H9 (cell line): Measurements from ENCODE around the gene SPECC1. TPM values are rescaled to one million over a fixed set of nuclear protein-coding genes. Genes with fewer than 3 reads are reported as not detected.

Source experiments
- DNase-seq: peaks from one replicate; pipeline ENCODE4 v3.0.0-alpha.2; 2017
- H2AFZ ChIP-seq: one replicate; pipeline ENCODE4 v1.6.1; 2013; ENCODE audit warnings: mild to moderate bottlenecking, low read length, control low read depth, moderate library complexity
- H2AK5ac ChIP-seq: 2 replicates; pipeline ENCODE4 v1.6.1; 2013; ENCODE audit warnings: low read length, control low read depth, mixed read lengths; ENCODE audit not compliant: insufficient read length
- H2BK120ac ChIP-seq: one replicate; pipeline ENCODE4 v1.6.1; 2013; ENCODE audit warnings: low read depth, mild to moderate bottlenecking, low read length, control low read depth, inconsistent platforms; ENCODE audit not compliant: poor library complexity, severe bottlenecking
- H2BK12ac ChIP-seq: 2 replicates; pipeline ENCODE4 v1.6.1; 2013; ENCODE audit warnings: low read length, control low read depth, mixed read lengths, low read depth; ENCODE audit not compliant: insufficient read length
- H2BK15ac ChIP-seq: 2 replicates; pipeline ENCODE4 v1.6.1; 2013; ENCODE audit warnings: low read depth, low read length, control low read depth
- H2BK20ac ChIP-seq: one replicate; pipeline ENCODE4 v1.6.1; 2013; ENCODE audit warnings: low read depth, mild to moderate bottlenecking, low read length, control low read depth, inconsistent platforms; ENCODE audit not compliant: poor library complexity, severe bottlenecking
- H2BK5ac ChIP-seq: 2 replicates; pipeline ENCODE4 v1.6.1; 2013; ENCODE audit warnings: low read length, control low read depth, mixed read lengths; ENCODE audit not compliant: insufficient read length
- H3K14ac ChIP-seq: 2 replicates; pipeline ENCODE4 v1.6.1; 2013; ENCODE audit warnings: low read length, control low read depth; ENCODE audit not compliant: insufficient read depth
- H3K18ac ChIP-seq: 2 replicates; pipeline ENCODE4 v1.6.1; 2013; ENCODE audit warnings: low read depth, mild to moderate bottlenecking, mixed read lengths, low read length, control low read depth; ENCODE audit not compliant: insufficient read length
- H3K23ac ChIP-seq: 2 replicates; pipeline ENCODE4 v1.6.1; 2013; ENCODE audit warnings: low read length, control low read depth, mixed read lengths, low read depth; ENCODE audit not compliant: insufficient read length
- H3K23me2 ChIP-seq: 2 replicates; pipeline ENCODE4 v1.6.1; 2013; ENCODE audit warnings: low read depth, mild to moderate bottlenecking, mixed read lengths, low read length, control low read depth; ENCODE audit not compliant: insufficient read length, poor library complexity, severe bottlenecking
- H3K27ac ChIP-seq: 2 replicates; pipeline ENCODE4 v1.5.1; 2013; ENCODE audit warnings: low read length, control low read depth, mixed read lengths, low read depth; ENCODE audit not compliant: insufficient read length
- H3K27me3 ChIP-seq: 2 replicates; pipeline ENCODE4 v1.6.1; 2013; ENCODE audit warnings: low read length, control low read depth, inconsistent platforms; ENCODE audit not compliant: insufficient read depth
- H3K4ac ChIP-seq: 2 replicates; pipeline ENCODE4 v1.6.1; 2013; ENCODE audit warnings: low read depth, mild to moderate bottlenecking, control low read depth, inconsistent platforms, low read length, moderate library complexity
- H3K4me1 ChIP-seq: 2 replicates; pipeline ENCODE4 v1.6.1; 2013; ENCODE audit warnings: low read length, control low read depth, inconsistent platforms; ENCODE audit not compliant: insufficient read depth
- H3K4me2 ChIP-seq: 2 replicates; pipeline ENCODE4 v1.6.1; 2013; ENCODE audit warnings: low read length, control low read depth, mixed read lengths; ENCODE audit not compliant: insufficient read length, insufficient read depth
- H3K56ac ChIP-seq: 2 replicates; pipeline ENCODE4 v1.6.1; 2013; ENCODE audit warnings: low read depth, mild to moderate bottlenecking, mixed read lengths, low read length, control low read depth; ENCODE audit not compliant: insufficient read length
- H3K79me1 ChIP-seq: 2 replicates; pipeline ENCODE4 v1.6.1; 2013; ENCODE audit warnings: low read depth, mild to moderate bottlenecking, moderate library complexity, low read length, control low read depth, inconsistent platforms; ENCODE audit not compliant: insufficient read depth, poor library complexity, severe bottlenecking
- H3K79me2 ChIP-seq: 2 replicates; pipeline ENCODE4 v1.6.1; 2013; ENCODE audit warnings: low read length, control low read depth, inconsistent platforms; ENCODE audit not compliant: insufficient read depth
- H3K9ac ChIP-seq: 2 replicates; pipeline ENCODE4 v1.6.1; 2013; ENCODE audit warnings: low read length, control low read depth, mixed read lengths; ENCODE audit not compliant: insufficient read length; ENCODE audit errors: extremely low read depth
- H3K9me3 ChIP-seq: one replicate; pipeline ENCODE4 v1.6.1; 2013; ENCODE audit warnings: low read depth, low read length, inconsistent platforms; ENCODE audit not compliant: control insufficient read depth
- H3T11ph ChIP-seq: one replicate; pipeline ENCODE4 v1.6.1; 2013; ENCODE audit warnings: mild to moderate bottlenecking, low read length, control low read depth, inconsistent platforms
- H4K20me1 ChIP-seq: one replicate; pipeline ENCODE4 v1.6.1; 2013; ENCODE audit not compliant: control insufficient read depth, insufficient read length, insufficient read depth
- H4K5ac ChIP-seq: 2 replicates; pipeline ENCODE4 v1.6.1; 2013; ENCODE audit warnings: low read depth, mild to moderate bottlenecking, mixed read lengths, low read length, control low read depth; ENCODE audit not compliant: insufficient read length
- H4K8ac ChIP-seq: replicated peaks from 2 replicates; pipeline ENCODE4 v1.6.1; 2013; ENCODE audit warnings: low read length, control low read depth, mixed read lengths, low read depth; ENCODE audit not compliant: insufficient read length
- H4K91ac ChIP-seq: 2 replicates; pipeline ENCODE4 v1.6.1; 2013; ENCODE audit warnings: low read depth, mild to moderate bottlenecking, moderate library complexity, mixed read lengths, low read length, control low read depth; ENCODE audit not compliant: insufficient read length
- H3K27ac Mint-ChIP-seq, 3 experiments: 2 replicates in 2 of 3; 3 replicates in 1 of 3; pipeline ENCODE4 v1.8.0; 2020 to 2021; ENCODE audit warnings: mixed read lengths in 3 of 3, mild to moderate bottlenecking in 1 of 3, moderate library complexity in 1 of 3
- H3K27me3 Mint-ChIP-seq: 2 replicates; pipeline ENCODE4 v1.8.0; 2021; ENCODE audit warnings: low read depth, mild to moderate bottlenecking, moderate library complexity, mixed read lengths
- H3K36me3 Mint-ChIP-seq, 3 experiments: 2 replicates in 2 of 3; 3 replicates in 1 of 3; pipeline ENCODE4 v1.8.0; 2020 to 2021; ENCODE audit warnings: low read depth in 3 of 3, mixed read lengths in 3 of 3; ENCODE audit not compliant: insufficient read depth in 1 of 3
- H3K4me1 Mint-ChIP-seq, 2 experiments: 2 replicates each; pipeline ENCODE4 v1.8.0; 2020; ENCODE audit warnings: mixed read lengths in 2 of 2
- H3K4me3 Mint-ChIP-seq, 2 experiments: 2 replicates in 1 of 2; 3 replicates in 1 of 2; pipeline ENCODE4 v1.8.0; 2020 to 2021; ENCODE audit warnings: mild to moderate bottlenecking in 2 of 2, mixed read lengths in 2 of 2, moderate library complexity in 1 of 2
- H3K9me3 Mint-ChIP-seq, 2 experiments: 2 replicates in 1 of 2; 3 replicates in 1 of 2; pipeline ENCODE4 v1.8.0; 2020; ENCODE audit warnings: mild to moderate bottlenecking in 2 of 2, mixed read lengths in 2 of 2, moderate library complexity in 1 of 2
- WGBS: extraction: QIAGEN DNeasy Blood & Tissue Kit; methylation state at CpG from one replicate; pipeline ENCODE4 v1.1.7; 2013; ENCODE audit warnings: missing lambda C conversion rate, low lambda C conversion rate, mixed read lengths; ENCODE audit not compliant: insufficient read length; ENCODE audit errors: extremely low coverage; 5-methylcytosine and 5-hydroxymethylcytosine counted together
- total RNA-seq: library from RNA; stranded (reverse); gene quantifications from 2 replicates; pipeline ENCODE4 v1.2.1, GENCODE V29; 2021
- TF ChIP-seq, protein P1 (sequence below): fragments of 200-600 bp; sonication (generic); conservative IDR thresholded peaks from 3 replicates; pipeline ENCODE4 v1.8.0; 2021; ENCODE audit warnings: antibody characterized with exemption, mild to moderate bottlenecking

Gene SPECC1
- total RNA-seq, 1 experiment from 2014 or later: 65.7 TPM

DNA sequence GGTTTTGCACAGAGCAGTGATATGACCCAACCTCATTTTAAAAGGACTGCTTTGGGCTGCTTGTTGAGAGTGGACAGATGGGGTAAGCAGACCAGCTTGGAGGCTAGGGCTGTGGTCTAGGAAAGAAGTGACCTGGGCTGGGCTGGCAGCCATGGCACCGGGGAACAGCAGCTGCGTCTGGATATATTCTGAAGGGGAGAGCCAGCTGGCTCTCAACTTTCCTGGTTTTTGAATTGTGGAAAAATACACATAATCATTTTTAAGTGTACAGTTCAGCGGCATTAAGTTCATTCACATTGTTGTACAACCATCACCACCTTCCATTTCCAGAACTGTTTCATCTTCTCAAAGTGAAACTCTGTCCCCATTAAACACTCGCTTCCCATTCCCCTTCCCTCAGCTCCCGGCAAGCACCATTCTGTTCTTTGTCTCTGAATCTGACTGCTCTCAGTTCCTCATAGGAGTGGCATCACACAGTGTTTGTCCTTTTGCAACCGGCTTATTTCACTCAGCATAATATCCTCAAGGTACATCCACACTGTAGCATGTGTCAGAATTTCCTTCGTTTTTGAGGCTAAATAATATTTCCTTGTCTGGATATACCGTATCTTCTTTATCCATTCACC, 113.2 kb downstream of the SPECC1 start:
- Histone ChIP-seq H3K9ac (no peak overlapping the region), H2BK120ac (no peak overlapping the region), H3K23ac (no peak overlapping the region), H3K23me2 (no peaks in the 10 kb centered on the region), H2BK5ac (no peak overlapping the region), H3K4me2 (no peak overlapping the region), H3K4ac (no peak overlapping the region), H3K18ac (no peak overlapping the region), H3T11ph (no peak overlapping the region), H4K5ac (no peak overlapping the region), H2AK5ac (no peak overlapping the region), H3K56ac (no peak overlapping the region), H3K4me1 (no peaks in the 10 kb centered on the region), H3K27me3 (no peaks in the 10 kb centered on the region), H3K79me2 (no peaks in the 10 kb centered on the region), H2AFZ (no peak overlapping the region), H4K20me1 (no peaks in the 10 kb centered on the region), H3K79me1 (no peaks in the 10 kb centered on the region), H2BK20ac (no peak overlapping the region), H2BK12ac (no peak overlapping the region), H3K27ac (no peak overlapping the region), H2BK15ac (no peak overlapping the region), H4K8ac (no peak overlapping the region), H3K14ac (no peak overlapping the region), H4K91ac (no peak overlapping the region), H3K9me3 (no peaks in the 10 kb centered on the region)
- no peaks in the 10 kb centered on the region for H3K36me3 Mint-ChIP-seq
- no CpG with 5 or more reads among the region's 8 CpGs for WGBS
- H3K27ac Mint-ChIP-seq: no peak overlapping the region
- no peaks in the 10 kb centered on the region; the same call in 1 of the 2 replicates for H3K27me3 Mint-ChIP-seq
- DNase-seq: no peak
- TF ChIP-seq, protein P1, sequence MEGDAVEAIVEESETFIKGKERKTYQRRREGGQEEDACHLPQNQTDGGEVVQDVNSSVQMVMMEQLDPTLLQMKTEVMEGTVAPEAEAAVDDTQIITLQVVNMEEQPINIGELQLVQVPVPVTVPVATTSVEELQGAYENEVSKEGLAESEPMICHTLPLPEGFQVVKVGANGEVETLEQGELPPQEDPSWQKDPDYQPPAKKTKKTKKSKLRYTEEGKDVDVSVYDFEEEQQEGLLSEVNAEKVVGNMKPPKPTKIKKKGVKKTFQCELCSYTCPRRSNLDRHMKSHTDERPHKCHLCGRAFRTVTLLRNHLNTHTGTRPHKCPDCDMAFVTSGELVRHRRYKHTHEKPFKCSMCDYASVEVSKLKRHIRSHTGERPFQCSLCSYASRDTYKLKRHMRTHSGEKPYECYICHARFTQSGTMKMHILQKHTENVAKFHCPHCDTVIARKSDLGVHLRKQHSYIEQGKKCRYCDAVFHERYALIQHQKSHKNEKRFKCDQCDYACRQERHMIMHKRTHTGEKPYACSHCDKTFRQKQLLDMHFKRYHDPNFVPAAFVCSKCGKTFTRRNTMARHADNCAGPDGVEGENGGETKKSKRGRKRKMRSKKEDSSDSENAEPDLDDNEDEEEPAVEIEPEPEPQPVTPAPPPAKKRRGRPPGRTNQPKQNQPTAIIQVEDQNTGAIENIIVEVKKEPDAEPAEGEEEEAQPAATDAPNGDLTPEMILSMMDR: no peak
- H3K9me3 Mint-ChIP-seq: peaks cover 0 to 2% of the 10 kb centered on the region in 2 experiments; a peak in 2 of 5 replicates
- no peak overlapping the region for H3K4me3 Mint-ChIP-seq
- peaks cover 9 to 16% of the 10 kb centered on the region in 2 experiments for H3K4me1 Mint-ChIP-seq
